IPS-11a (cell line): ENCODE results near the gene SPRR2G.
"Not testable (repeated sequence)": the region's sequence is repeated elsewhere in the genome, so short reads cannot be mapped to it uniquely, and the experiment has no call there.

Experiments
- H3K4me3 ChIP-seq: one replicate; pipeline ENCODE4 v1.5.1; 2013; ENCODE audit warnings: low read depth, low read length, control low read depth

The SPRR2G gene

DNA sequence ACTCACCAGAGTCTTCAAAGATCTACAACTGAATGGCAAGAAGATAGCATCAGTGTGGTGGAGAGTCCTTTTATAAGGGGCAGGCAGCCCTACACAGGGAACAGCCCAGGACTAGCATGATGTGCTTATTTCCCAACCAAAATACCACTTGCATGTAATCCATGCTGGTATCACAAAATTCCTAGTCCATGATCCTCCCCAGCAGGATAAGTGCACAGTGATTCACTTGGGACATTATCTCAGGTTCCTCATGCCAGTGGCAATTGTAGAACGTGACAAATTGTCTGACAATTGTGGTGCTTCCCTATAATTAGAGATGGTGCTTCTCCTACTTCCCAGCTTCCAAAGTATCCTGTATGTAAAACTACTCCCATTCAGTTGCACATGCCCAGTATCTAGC, at the start of gene SPRR2G:
TSS of gene SPRR2G (minus strand) at position 45 of the 400 bp plus-strand sequence. CDS start 780 bp downstream, outside the sequence.
- H3K4me3 ChIP-seq: no peak within 1 kb of the TSS

DNA sequence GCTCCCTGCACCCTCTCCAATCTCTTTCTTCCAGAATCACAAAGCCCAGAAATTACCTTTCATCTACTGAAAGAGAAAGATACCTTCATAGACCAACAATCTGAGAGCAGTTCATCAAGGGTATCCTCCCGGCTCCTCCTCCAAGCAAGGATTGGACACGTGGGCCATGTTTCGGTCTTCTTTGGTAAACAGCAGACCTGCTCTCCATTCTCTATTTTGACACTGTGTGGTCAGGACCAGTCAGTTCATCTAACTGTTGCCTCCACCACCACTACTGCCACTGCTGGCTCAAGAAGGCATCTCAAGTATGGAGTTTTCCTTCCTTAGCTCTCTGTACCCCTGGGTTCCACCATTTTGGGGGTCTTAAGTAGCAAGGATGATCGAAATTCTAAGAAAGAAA, 44.5 kb upstream of the SPRR2G start:
- no peak overlapping the region for H3K4me3 ChIP-seq

DNA sequence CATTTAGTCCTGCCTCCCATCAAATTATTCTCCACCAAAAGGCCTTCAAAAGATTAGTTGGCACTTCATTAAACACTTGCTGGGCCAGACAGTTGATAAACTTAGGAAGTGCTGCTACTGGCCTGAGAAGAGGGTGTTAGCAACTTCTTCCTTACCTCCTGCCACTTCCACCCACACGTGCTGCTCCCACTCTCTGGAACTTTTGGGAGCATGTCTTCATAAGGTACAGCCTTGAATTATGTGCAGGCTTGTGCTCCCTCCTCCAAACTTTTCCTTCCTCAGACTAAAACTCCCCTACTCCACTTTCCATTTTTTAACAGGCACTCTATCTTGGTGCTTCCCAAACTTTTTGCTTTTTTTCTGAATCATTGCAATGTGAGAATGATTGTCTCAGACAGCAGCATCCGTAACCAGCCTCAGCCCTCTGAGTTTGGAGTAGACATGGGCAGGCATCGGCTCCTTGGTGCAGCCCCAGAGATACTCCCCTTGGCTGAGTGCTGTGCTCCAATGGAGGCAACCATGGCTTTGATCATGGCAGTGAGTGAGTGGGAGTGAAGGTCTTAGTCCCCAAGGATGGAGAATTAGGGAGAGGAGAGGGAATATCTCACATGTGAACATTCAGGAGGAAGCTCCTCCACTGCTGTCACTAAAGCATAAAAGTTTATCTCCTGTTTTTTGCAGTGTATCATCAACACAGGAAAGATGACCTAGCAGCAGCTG, 43.8 kb upstream of the SPRR2G start:
- H3K4me3 ChIP-seq: no peak overlapping the region

DNA sequence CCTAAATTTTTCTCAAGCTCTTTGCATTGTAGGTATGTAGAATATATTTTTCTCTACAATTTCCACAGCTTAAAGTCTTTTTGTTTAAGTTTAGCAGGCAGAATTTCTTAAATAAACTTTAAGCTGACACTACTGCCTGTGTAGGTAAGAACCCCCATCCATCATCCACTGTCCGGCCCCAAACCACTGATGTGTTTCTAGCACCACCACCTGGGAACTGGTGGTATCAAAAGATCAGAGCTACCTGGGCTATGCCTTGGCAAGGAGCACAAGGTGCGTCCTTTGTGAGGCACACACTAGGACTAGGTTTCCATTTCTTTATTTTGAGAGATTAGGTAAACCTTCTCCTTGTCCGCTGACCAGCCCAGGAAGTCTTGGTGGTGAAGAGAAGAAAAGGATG, 42.0 kb upstream of the SPRR2G start:
- no peak overlapping the region for H3K4me3 ChIP-seq

DNA sequence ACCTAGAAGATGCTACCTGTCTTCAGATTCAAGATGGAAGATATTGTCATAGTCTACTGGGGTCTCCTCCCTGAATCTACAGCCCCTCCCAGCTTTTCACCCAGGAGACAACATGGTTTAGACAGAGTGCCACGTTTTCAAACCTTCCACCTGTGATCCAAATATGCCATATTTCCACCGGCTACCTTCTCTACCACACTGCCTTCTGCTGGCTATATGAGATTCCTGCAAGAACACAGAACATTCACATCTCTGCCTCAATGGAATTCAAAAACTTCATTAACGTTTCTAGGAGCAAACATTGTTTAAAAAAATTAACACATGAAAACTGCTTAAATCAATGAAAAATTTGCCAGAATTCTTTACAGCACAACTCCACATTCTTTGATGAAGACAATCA, 39.7 kb upstream of the SPRR2G start:
- H3K4me3 ChIP-seq: no peak overlapping the region

DNA sequence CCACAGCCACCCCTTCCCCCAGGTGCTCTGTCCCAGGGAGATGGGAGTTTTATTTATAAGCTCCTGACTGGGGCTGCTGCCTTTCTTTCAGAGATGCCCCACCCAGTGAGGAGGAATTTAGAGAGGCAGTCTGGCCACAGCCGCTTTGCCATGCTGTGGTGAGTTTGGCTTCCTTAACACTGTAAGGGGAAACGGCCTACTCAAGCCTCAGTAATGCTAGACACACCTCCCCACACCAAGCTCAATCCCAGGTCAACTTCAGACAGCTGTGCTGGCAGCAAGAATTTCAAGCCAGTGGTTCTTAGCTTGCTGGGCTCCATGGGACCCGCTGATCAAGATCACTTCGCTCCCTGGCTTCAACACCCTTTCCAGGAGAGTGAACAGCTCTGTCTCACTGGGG, 37.6 kb upstream of the SPRR2G start:
- not testable (repeated sequence) for H3K4me3 ChIP-seq

DNA sequence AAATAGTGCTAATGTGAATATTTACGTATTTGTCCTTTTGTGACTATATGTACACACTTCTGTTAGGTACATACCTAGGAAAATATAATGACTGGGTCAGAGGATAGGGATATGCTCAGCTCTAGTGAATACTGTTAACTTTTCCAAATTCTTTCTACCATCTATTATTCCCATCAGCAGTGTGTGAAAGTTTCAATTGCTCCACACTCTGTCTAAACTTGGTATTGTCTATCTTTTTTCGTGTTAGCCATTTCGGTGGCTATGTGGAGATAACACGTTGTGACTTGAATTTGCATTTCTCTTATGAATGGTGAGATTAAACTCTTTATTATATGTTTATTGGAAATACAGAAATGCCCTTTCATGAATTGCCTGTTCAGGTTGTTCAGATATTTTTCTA, 29.9 kb upstream of the SPRR2G start:
- H3K4me3 ChIP-seq: no peak overlapping the region

DNA sequence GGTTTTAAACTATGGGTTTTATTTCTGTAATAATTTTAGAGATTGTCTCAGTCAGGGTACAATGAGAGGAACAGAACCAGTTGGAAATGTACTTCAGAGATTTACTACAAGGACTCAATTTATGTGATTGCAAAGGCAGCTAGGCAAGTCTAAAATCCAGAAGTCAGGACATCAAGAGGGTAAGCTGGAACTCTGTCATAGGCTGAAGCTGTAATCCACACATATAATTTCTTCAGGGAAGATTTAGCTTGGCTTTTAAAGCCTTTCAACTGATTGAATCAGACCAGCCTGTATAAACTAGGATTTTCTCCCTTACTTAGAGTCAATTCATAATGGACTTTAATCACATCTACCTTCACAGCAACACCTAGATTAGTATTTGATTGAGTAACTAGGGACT, 28.2 kb upstream of the SPRR2G start:
- no peak overlapping the region for H3K4me3 ChIP-seq

DNA sequence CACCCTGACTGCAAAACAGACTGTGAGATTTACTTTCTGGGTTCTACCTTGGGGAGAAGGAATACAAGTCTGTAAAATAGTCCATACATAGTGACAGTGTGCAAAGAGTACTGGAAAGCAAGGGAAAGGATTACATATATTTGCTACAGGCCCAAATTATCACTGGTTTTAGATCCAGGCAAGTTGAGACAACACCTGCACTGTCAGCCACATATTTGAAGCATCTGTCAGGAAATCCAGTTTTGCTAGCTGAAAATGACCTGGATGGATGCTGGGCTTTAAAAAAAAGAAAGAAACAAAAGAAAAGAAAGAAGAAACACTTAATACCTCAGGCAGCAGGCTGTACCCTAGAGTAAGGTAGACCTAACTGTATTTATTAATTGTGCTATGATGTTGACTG, 23.9 kb upstream of the SPRR2G start:
- no peak overlapping the region for H3K4me3 ChIP-seq

DNA sequence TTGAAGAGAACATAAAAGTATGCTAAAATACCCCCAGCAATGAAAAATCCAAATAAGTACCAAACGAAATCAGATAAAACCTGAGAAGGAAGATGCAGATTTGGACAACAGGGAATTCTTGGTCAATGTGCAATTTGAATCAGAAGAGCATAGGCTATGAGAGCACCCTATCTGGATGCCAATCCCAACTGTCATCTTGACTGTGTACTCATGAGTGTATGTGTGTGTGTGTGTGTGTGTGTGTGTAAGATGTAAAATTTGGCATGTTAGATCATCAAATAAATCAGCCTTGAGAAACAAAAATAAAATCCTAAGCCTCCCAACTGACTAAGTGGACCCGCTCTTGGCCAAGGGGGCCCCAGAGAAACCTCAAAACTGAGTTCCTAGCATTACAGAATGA, 18.0 kb upstream of the SPRR2G start:
- no peak overlapping the region for H3K4me3 ChIP-seq

DNA sequence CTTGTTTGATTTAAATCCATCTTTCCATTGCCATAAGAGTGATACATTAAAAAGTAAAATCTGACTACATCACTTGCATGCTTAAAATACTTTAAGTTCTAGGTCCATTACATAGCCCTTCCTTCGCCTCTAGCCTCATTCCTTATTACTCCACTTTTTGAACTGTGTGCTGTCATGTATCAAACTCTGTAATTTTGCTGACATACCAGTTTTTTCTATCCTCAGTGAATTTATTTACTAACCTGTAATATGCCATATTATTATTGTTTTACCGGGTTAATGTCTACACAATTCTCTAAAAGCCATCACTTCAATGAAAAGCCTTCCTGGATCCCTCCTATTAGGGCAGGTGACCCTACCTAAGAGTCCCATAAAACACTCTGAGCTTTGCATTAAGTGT, 4.9 kb upstream of the SPRR2G start:
- no peak overlapping the region for H3K4me3 ChIP-seq

DNA sequence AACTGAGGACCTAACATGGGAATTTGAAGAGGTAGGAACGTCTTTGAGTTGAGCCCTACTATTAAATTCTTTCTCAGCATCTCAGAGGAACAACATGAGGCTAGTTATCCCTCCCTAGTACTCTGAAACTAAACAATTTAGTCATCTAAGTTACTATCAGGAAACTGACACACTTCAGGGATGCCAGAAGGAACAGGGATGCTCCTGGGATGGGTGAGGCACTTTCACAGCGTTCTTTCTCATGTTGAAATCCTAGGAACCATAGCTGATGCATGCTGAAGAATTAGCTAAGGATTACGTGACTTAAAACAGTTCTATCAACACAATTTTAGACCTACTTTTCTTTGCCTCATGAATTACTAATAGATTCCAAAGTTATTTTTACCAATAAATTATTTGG, 1.8 kb upstream of the SPRR2G start:
- no peak overlapping the region for H3K4me3 ChIP-seq

DNA sequence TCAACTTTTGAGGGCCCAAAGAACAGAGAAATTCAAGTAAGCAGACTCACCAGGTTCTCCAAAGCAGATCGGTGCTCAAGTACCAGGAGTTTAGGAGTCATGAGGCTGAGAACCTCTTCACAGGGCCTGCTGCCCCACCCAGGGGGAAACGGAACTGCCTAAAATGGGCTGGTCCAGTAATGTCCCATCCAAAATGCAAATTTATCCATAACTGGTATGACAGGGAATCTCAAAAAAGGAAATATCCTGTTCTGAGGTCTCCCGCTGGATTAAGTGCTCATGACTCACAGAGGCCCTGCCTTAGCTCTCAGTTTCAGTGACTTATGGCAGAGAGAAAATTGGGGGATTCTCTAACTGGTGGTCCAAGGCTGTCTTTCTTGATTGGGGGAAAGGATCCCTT, 9.3 kb downstream of the SPRR2G start:
- H3K4me3 ChIP-seq: no peak overlapping the region

DNA sequence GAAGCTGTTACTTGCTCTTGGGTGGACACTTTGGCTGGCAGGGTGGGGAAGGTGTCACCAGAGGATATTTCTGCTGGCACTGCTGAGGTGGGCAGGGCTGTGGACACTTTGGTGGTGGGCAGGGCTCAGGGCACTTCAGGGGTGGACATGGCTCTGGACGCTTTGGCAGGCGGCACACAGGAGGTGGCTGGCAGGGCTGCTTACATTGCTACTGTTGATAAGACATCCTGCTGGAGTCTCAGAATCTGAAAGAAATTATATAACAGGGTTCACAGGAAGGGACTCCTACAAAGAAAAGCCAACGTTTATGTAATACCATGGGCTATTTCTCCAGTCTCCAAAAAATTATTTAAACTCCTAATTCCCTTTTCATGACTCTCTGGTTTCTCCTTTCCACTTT, 10.2 kb downstream of the SPRR2G start:
- H3K4me3 ChIP-seq: no peak overlapping the region

DNA sequence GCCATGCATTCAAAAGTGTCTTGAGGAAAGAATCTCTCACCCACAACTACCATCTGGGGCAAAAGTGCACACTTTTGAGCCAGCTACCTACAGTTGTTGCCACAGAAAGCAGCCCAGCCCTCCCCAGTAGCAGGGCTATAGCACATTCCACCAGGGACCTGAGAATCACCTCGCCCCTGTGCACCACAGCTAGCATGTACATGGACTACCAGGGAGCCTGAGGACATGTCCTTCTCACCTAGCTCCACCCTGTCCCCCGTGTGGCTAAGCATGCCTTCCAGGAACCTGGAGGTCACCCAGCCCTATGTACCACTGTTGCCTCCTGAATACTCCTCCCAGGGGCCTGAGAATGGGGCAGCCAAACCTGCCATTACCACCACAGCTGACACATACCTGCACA, 16.9 kb downstream of the SPRR2G start:
- no peak overlapping the region for H3K4me3 ChIP-seq

DNA sequence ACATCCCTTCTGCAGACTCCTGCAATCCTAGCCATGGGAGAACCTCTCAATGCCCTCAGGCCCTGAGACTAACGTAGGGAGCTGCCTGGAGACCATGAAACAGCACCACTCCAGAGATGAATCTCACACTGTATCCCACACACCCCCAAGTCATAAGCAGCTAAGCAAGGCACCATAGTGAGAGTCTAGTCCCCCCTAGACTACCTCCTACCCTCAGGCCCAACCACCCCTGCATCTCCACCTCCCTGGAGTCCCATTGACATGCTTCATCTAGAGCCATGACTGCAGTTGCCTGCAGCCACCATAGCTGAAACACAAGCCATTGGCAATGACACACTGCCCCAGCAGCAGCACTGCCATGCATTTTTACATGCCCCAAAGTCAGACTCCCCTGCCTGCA, 17.4 kb downstream of the SPRR2G start:
- no peak overlapping the region for H3K4me3 ChIP-seq

DNA sequence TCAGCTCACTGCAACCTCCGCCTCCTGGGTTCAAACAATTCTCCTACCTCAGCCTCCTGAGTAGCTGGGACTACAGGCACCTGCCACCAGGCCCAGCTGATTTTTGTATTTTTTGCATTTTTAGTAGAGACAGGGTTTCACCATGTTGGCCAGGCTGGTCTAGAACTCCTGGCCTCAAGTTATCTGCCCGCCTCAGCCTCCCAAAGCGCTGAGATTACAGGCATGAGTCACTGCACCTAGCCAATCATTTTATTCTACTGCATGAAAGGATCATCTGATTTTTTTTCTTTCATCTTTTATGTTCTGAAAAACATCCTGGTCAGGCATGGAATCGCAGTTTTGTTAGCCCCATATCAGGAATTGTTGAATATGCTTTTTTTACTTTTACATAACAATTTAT, 22.0 kb downstream of the SPRR2G start:
- not testable (repeated sequence) for H3K4me3 ChIP-seq

DNA sequence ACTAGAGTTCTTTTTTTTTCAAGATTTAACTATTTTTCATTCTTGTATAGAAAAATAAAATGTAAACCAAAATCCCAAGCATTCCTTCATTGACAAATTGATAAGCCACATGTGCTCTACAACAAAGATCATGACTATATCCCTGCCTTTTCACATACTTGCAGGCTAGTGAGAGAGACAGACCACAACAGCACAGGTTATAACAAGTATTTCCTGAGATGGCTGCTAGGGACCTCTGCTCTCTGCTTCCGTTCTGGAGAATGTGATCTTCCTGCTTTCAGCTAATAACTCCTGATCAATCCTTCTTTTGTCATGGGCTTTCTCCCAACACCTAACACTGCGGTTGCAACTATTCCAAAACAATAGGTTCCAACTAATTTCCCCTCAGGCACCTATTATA, 23.4 kb downstream of the SPRR2G start:
- H3K4me3 ChIP-seq: no peak overlapping the region

DNA sequence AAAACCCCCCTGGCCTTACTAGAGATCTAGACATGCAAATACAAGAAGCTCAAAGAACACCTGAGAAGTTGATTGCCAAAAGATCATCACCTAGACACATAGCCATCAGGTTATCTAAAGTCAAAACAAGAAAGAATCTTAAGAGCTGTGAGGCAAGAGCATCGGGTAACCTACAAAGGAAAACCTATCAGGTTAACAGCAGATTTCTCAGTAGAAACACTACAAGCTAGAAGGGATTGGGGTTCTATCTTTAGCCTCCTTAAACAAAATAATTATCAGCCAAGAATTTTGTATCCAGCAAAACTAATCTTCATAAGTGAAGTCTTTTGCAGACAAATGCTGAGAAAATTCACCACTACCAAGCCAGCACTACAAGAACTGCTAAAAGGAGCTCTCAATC, 25.2 kb downstream of the SPRR2G start:
- H3K4me3 ChIP-seq: no peak overlapping the region

DNA sequence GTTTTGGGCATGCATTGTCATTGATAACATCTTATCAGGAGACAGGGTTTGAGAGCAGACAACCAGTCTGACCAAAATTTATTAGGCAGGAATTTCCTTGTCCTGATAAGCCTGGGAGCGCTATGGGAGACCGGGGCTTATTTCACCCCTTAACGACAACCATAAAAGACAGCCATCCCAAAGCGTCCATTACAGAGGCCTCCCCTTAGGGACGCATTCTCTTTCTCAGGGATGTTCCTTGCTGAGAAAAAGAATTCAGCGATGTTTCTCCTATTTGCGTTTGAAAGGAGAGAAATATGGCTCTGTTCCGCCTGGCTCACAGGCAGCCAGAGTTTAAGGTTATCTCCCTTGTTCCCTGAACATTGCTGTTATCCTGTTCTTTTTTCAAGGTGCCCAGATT, 26.9 kb downstream of the SPRR2G start:
- H3K4me3 ChIP-seq: not testable (repeated sequence)

DNA sequence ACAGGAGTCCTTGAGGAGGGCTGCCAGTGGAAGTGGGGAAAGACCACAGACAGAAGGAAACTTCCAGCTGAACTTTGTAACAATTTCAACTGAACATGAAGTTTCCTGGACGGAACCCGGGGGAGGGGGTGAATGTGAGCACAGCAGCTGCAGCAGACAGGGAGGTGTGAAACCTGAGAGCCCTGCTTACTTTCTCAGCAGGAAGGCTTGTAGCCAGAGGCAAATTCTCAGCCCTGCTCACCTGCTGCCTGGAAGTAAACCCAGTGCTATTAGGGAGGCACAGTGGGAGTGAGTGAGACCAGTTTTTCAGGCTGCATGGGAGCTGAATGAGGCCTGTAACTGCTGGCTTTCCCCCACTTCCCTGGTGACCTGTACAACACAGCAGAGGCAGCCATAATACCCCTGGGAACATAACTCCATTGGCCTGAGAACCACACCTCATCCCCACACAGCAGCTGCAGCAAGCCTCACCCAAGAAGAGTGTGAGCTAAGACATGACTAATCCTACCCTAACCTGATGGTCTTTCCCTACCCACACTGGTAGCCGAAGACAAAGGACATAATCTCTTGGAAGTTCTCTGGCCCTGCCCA, 27.8 kb downstream of the SPRR2G start:
- H3K4me3 ChIP-seq: no peak overlapping the region

DNA sequence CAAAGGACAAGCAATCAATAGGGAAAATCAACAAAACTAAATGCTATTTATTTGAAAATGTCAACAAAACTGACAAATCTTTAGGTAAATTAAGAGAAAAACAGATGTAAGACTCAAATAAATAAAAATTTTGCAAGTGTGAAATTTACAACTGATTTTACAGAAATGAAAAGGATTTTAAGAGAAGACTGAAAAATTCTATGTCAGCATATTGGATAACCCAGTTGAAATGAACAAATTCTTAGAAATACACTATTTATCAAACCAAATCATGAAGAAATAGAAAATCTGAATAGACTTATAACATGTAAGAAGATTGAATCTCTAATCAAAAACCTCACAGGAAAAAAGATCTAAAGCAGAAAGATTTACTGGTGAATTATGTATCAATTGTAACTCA, 29.7 kb downstream of the SPRR2G start:
- H3K4me3 ChIP-seq: no peak overlapping the region

DNA sequence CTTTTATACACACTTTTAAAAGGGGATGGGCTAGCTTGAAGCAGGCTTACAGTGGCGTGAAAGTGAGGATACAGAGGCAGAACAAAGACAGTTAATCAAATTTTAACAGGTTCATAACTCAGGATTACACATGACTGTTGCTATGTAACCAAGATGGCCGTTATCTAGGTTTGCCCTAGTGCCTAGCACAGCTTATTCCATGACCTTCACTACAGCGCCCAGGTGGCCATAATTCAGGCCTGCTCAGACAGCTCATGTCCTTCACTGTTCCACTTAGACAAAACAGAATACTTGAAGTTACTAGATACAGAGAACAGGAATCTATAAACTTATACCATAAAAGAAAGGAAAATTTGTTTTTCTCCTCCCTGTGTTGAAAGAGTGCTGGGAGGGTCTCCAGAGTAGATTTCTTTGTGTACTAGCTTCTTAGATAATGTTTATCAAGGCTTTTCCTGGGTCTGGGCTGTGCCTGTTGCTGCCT, 31.2 kb downstream of the SPRR2G start:
- no peak overlapping the region for H3K4me3 ChIP-seq
